ES-I3 (cell line): ENCODE measurements around the gene SNX9.
"Not testable (repeated sequence)": the region's sequence is repeated elsewhere in the genome, so short reads cannot be mapped to it uniquely, and the experiment has no call there.

Source experiments
- H3K36me3 ChIP-seq: 2 replicates; pipeline ENCODE4 v1.6.1; 2013; ENCODE audit warnings: mild to moderate bottlenecking, low read length, control low read depth, moderate library complexity; ENCODE audit not compliant: insufficient read depth
- H3K4me1 ChIP-seq: 2 replicates; pipeline ENCODE4 v1.6.1; 2013; ENCODE audit warnings: mild to moderate bottlenecking, control low read depth, low read length; ENCODE audit not compliant: insufficient read depth
- H3K9ac ChIP-seq: 2 replicates; pipeline ENCODE4 v1.6.1; 2013; ENCODE audit warnings: low read depth, mild to moderate bottlenecking, low read length, moderate library complexity
- H3K9me3 ChIP-seq: 2 replicates; pipeline ENCODE4 v1.6.1; 2013; ENCODE audit warnings: mild to moderate bottlenecking, low read length, moderate library complexity; ENCODE audit not compliant: control insufficient read depth, insufficient read depth

Gene SNX9

GRCh38 chr6:157790548-157791160, 32.4 kb upstream of the SNX9 start:
- Histone ChIP-seq H3K36me3 (no peaks in the 10 kb centered on the region), H3K4me1 (no peaks in the 10 kb centered on the region), H3K9me3 (peaks cover 3% of the 10 kb centered on the region; the same call in 1 of the 2 replicates), H3K9ac (no peak overlapping the region)

DNA sequence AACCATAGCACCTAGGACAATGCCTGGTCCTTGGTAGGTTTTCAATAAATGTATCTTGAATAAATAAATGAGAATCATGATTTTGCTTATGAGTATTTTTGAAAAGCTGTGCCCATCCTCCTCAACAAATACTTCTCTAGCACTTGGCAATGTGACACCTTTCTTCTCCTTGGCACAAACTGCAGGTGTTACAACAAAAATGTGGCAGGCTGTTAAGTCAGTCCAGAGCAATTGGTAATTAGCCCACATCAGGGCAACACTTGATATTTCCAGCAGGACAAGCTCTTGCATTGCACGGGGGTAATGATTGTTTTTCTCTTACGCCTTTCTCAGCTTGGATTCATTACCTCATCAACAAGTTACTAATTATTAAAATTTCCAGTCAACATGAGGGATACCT, 31.6 kb upstream of the SNX9 start:
- H3K9ac ChIP-seq, result no peak overlapping the region
- peaks cover 5% of the 10 kb centered on the region; the same call in 1 of the 2 replicates for H3K4me1 ChIP-seq
- H3K36me3 ChIP-seq, result no peaks in the 10 kb centered on the region
- peaks cover 3% of the 10 kb centered on the region; the same call in 1 of the 2 replicates for H3K9me3 ChIP-seq

DNA sequence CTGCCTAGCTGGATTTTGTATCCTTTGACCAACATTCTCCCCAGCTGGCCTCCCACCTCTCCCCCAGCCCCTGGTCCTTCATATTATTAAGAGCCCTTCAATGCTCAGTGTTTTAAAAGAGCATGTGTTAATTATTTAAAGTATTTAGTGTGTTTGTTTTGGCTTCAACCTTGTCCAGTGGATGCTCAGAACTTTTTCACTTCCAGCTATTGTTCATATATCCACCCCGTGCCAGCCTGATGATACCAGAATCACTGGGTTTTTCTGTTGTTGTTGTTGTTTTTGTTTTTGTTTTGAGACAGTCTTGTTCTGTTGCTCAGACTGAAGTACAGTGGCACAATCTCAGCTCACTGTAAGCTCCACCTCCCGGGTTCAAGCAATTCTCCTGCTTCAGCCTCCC, 30.4 kb upstream of the SNX9 start:
- peaks cover 3% of the 10 kb centered on the region; the same call in 1 of the 2 replicates for H3K9me3 ChIP-seq
- H3K36me3 ChIP-seq, result no peaks in the 10 kb centered on the region
- no peak overlapping the region for H3K9ac ChIP-seq
- H3K4me1 ChIP-seq, result peaks cover 5% of the 10 kb centered on the region; the same call in 1 of the 2 replicates

- H3K36me3 ChIP-seq, H3K9ac ChIP-seq, H3K4me1 ChIP-seq, H3K9me3 ChIP-seq: not testable (repeated sequence)
Measured at GRCh38 chr6:157794012-157794411, 29.0 kb upstream of the SNX9 start.

- Histone ChIP-seq H3K36me3 (no peaks in the 10 kb centered on the region), H3K4me1 (peaks cover 5% of the 10 kb centered on the region; the same call in 1 of the 2 replicates)
Measured at GRCh38 chr6:157795841-157796240, 27.2 kb upstream of the SNX9 start.

GRCh38 chr6:157798851-157799250, 24.2 kb upstream of the SNX9 start:
- Histone ChIP-seq H3K36me3 (no peaks in the 10 kb centered on the region), H3K9me3 (no peaks in the 10 kb centered on the region), H3K4me1 (peaks cover 5% of the 10 kb centered on the region; the same call in 1 of the 2 replicates), H3K9ac (no peak overlapping the region)

More at GRCh38 chr6:157795841-157796240, 27.2 kb upstream of the SNX9 start:
- no peaks in the 10 kb centered on the region for H3K9me3 ChIP-seq
- H3K9ac ChIP-seq, result no peak overlapping the region

DNA sequence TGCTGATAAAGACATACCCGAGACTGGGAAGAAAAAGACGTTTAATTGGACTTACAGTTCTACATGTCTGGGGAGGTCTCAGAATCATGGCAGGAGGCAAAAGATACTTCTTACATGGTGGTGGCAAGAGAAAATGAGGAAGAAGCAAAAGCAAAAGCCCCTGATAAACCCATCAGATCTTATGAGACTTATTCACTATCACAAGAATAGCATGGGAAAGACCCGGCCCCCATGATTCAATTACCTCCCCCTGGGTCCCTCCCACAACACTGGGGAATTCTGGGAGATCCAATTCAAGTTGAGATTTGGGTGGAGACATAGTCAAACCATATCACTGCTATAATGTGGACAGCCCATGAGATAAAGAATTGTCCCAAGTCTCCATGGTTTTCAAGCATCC, 23.5 kb upstream of the SNX9 start:
- not testable (repeated sequence) for H3K36me3 ChIP-seq, H3K4me1 ChIP-seq, H3K9me3 ChIP-seq, H3K9ac ChIP-seq

DNA sequence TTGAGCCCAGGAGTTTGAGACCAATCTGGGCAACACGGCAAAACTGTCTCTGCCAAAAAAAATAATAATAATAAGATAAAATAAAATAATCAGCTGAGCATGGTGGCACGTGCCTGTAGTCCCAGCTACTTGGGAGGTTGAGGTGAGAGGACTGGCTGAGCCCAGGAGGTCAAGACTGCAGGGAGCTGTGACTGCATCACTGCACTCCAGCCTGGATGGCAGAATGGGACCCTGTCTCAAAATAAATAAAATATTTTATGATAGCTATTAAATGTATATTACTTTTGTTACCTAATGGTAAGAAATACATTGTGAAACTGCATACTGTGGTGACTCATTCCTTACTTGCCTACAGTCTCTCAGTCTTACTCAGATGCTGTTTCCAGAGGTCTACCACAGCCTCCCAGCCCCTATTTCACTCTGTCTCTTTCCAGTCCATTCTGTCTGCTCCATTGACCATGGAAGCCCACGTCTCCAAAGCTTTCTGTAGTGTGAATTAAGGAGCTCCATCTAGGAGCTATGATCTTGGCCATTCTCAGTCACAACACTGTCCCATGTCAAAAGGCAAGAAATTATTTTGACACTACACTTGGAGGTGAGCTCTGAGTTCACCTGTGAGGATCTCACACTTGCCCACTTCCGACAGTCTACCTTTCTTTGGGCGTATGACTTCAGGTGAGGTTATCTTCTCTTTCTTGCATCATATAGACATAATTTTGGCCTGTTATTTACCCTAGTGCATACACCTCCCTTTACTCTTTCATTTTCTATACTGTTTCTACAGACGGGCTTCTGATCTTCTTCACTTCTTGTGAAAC, 22.4 kb upstream of the SNX9 start:
- no peak overlapping the region for H3K9ac ChIP-seq

DNA sequence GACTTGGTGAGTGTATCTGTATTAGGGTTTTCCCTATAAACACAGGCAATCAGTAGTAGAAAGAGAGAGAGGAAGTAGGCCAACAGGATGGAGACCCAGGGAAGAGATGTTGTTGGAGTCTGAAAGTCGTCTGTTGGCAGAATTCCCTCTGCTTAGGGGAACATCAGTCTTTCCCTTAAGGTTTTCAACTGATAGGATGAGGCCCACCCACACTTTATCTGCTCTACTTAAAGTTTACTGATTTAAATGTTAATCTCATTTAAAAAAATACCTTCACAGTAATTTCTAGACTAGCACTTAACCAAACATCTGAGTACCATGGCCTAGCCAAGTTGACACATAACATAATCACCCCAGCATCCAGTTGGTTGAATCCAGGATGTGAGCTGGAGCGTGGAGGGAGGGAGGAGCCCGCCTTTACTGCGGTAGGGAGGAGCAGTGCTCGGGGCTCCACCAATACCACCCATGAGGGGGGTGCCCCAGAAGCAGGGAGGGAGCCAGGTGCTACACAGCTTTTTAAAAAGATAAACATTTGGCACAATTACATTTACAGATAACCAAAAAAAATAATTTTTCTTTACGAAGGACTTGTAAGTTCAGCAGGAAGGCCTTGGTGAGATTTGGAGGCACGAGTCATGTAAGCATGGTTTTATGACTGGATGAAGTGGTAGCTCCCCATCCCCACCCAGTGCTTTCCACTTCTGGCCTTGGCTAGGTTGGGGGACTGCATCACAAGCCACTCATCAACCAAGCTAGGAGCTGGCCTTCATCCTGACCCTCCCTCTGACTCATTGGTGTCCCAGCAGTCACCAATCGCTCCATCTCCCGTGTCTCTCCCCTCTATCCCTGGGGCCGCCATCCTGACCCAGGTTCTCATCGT, 18.4 kb upstream of the SNX9 start:
- Histone ChIP-seq H3K9me3 (peaks cover 6% of the 10 kb centered on the region; the same call in 1 of the 2 replicates), H3K9ac (no peak overlapping the region), H3K4me1 (no peaks in the 10 kb centered on the region; the same call in 1 of the 2 replicates), H3K36me3 (no peaks in the 10 kb centered on the region)

More for the DNA sequence above, 22.4 kb upstream of the SNX9 start:
- Histone ChIP-seq H3K4me1 (peaks cover 5% of the 10 kb centered on the region; the same call in 1 of the 2 replicates), H3K36me3 (no peaks in the 10 kb centered on the region), H3K9me3 (no peaks in the 10 kb centered on the region)

GRCh38 chr6:157806131-157806855, 16.8 kb upstream of the SNX9 start:
- H3K36me3 ChIP-seq, result no peaks in the 10 kb centered on the region
- peaks cover 6% of the 10 kb centered on the region; the same call in 1 of the 2 replicates for H3K9me3 ChIP-seq
- no peaks in the 10 kb centered on the region; the same call in 1 of the 2 replicates for H3K4me1 ChIP-seq

GRCh38 chr6:157806856-157807215, 16.2 kb upstream of the SNX9 start:
- no peaks in the 10 kb centered on the region for H3K36me3 ChIP-seq
- no peak overlapping the region for H3K9ac ChIP-seq
- H3K4me1 ChIP-seq, result no peaks in the 10 kb centered on the region; the same call in 1 of the 2 replicates
- peaks cover 6% of the 10 kb centered on the region; the same call in 1 of the 2 replicates for H3K9me3 ChIP-seq

More at GRCh38 chr6:157806131-157806855, 16.8 kb upstream of the SNX9 start:
- no peak overlapping the region for H3K9ac ChIP-seq

GRCh38 chr6:157808405-157808950, 14.6 kb upstream of the SNX9 start:
- peaks cover 6% of the 10 kb centered on the region; the same call in 1 of the 2 replicates for H3K9me3 ChIP-seq
- no peak overlapping the region for H3K9ac ChIP-seq
- no peaks in the 10 kb centered on the region for H3K36me3 ChIP-seq
- H3K4me1 ChIP-seq, result peaks cover 5% of the 10 kb centered on the region; the same call in 1 of the 2 replicates

- no peaks in the 10 kb centered on the region for H3K36me3 ChIP-seq
- no peak overlapping the region for H3K9ac ChIP-seq
- peaks cover 6% of the 10 kb centered on the region; the same call in 1 of the 2 replicates for H3K9me3 ChIP-seq
- H3K4me1 ChIP-seq, result peaks cover 7% of the 10 kb centered on the region; the same call in 1 of the 2 replicates
Measured at GRCh38 chr6:157809613-157810012, 13.4 kb upstream of the SNX9 start.
